SK-N-SH treated with all-trans-retinoic acid at 6 μM for 48 hours (cell line): ENCODE results near the gene KIAA0825.

Experiments
- ATAC-seq: fragments of 200-7000 bp; cut with Tn5 transposase; 3 replicates; pipeline ENCODE4 v1.9.1; 2020; ENCODE audit warnings: mild to moderate bottlenecking, moderate library complexity
- ARNTL ChIP-seq: fragments of 450-650 bp; formaldehyde crosslinking; IDR thresholded peaks from 2 replicates; pipeline ENCODE4 v1.5.0; 2020; ENCODE audit warnings: low read depth, mild to moderate bottlenecking, moderate library complexity, borderline replicate concordance
- BACH2 ChIP-seq: fragments of 250-450 bp; sonication (Bioruptor Pico); IDR thresholded peaks from 2 replicates; pipeline ENCODE4 v1.9.0; 2021; ENCODE audit warnings: mild to moderate bottlenecking, borderline replicate concordance
- CREB5 ChIP-seq: fragments of 250-450 bp; sonication (Bioruptor Pico); IDR thresholded peaks from 2 replicates; pipeline ENCODE4 v1.5.1; 2020; ENCODE audit warnings: low read depth, mild to moderate bottlenecking, moderate library complexity
- CSDC2 ChIP-seq: fragments of 250-450 bp; sonication (Bioruptor Pico); IDR thresholded peaks from 2 replicates; pipeline ENCODE4 v1.5.0; 2020; ENCODE audit warnings: mild to moderate bottlenecking, moderate library complexity
- CSRNP3 ChIP-seq: fragments of 250-450 bp; sonication (Bioruptor Pico); IDR thresholded peaks from 2 replicates; pipeline ENCODE4 v1.5.1; 2021; ENCODE audit warnings: mild to moderate bottlenecking, moderate library complexity
- ESRRG ChIP-seq: fragments of 250-450 bp; sonication (Bioruptor Pico); IDR thresholded peaks from 2 replicates; pipeline ENCODE4 v1.6.1; 2021; ENCODE audit warnings: mild to moderate bottlenecking
- GLIS3 ChIP-seq: fragments of 250-450 bp; sonication (Bioruptor Pico); IDR thresholded peaks from 2 replicates; pipeline ENCODE4 v1.5.0; 2020; ENCODE audit warnings: mild to moderate bottlenecking, moderate library complexity
- ISL1 ChIP-seq: fragments of 250-450 bp; sonication (Bioruptor Pico); IDR thresholded peaks from 2 replicates; pipeline ENCODE4 v2.1.2; 2022; ENCODE audit warnings: mild to moderate bottlenecking, moderate library complexity
- OSR1 ChIP-seq: fragments of 250-450 bp; sonication (Bioruptor Pico); IDR thresholded peaks from 2 replicates; pipeline ENCODE4 v1.8.0; 2022; ENCODE audit warnings: moderate library complexity, mild to moderate bottlenecking, inconsistent platforms
- PATZ1 ChIP-seq: fragments of 250-450 bp; sonication (Bioruptor Pico); IDR thresholded peaks from 2 replicates; pipeline ENCODE4 v1.8.0; 2020; ENCODE audit warnings: mild to moderate bottlenecking, moderate library complexity, borderline replicate concordance
- POU6F1 ChIP-seq: fragments of 250-450 bp; sonication (Bioruptor Pico); IDR thresholded peaks from 2 replicates; pipeline ENCODE4 v1.8.0; 2021; ENCODE audit warnings: low read depth, mild to moderate bottlenecking, moderate library complexity, borderline replicate concordance
- PPARA ChIP-seq: fragments of 250-450 bp; sonication (Bioruptor Pico); IDR thresholded peaks from 2 replicates; pipeline ENCODE4 v1.5.0; 2020; ENCODE audit warnings: mild to moderate bottlenecking, borderline replicate concordance
- SNAI2 ChIP-seq: fragments of 250-450 bp; sonication (Bioruptor Pico); IDR thresholded peaks from 2 replicates; pipeline ENCODE4 v1.5.0; 2020; ENCODE audit warnings: mild to moderate bottlenecking, moderate library complexity
- TCF4 ChIP-seq: fragments of 250-450 bp; sonication (Bioruptor Pico); IDR thresholded peaks from 2 replicates; pipeline ENCODE4 v1.8.0; 2021; ENCODE audit warnings: mild to moderate bottlenecking, moderate library complexity, borderline replicate concordance
- TOX ChIP-seq: fragments of 250-450 bp; sonication (Bioruptor Pico); IDR thresholded peaks from 2 replicates; pipeline ENCODE4 v1.8.0; 2021; ENCODE audit warnings: mild to moderate bottlenecking, moderate library complexity, borderline replicate concordance
- ZC3H10 ChIP-seq: fragments of 250-450 bp; sonication (Bioruptor Pico); IDR thresholded peaks from 2 replicates; pipeline ENCODE4 v1.5.1; 2021; ENCODE audit warnings: mild to moderate bottlenecking, moderate library complexity
- ZFP3 ChIP-seq: fragments of 250-450 bp; sonication (Bioruptor Pico); IDR thresholded peaks from 2 replicates; pipeline ENCODE4 v1.5.0; 2020; ENCODE audit warnings: mild to moderate bottlenecking, moderate library complexity
- ZFP30 ChIP-seq: fragments of 450-650 bp; formaldehyde crosslinking; IDR thresholded peaks from 2 replicates; pipeline ENCODE4 v1.5.0; 2022; ENCODE audit warnings: mild to moderate bottlenecking, moderate library complexity
- ZNF565 ChIP-seq: fragments of 450-650 bp; formaldehyde crosslinking; conservative IDR thresholded peaks from 2 replicates; pipeline ENCODE4 v1.5.0; 2020; ENCODE audit warnings: low read depth, mild to moderate bottlenecking, moderate library complexity
- ZNF8 ChIP-seq: fragments of 450-650 bp; formaldehyde crosslinking; IDR thresholded peaks from 2 replicates; pipeline ENCODE4 v1.5.0; 2020; ENCODE audit warnings: mild to moderate bottlenecking, moderate library complexity

The KIAA0825 gene

GRCh38 chr5:94442076-94442475, 176.3 kb downstream of the KIAA0825 start:
- no peak for ATAC-seq
- TF ChIP-seq CSDC2 (CRISPR knock-in tag): no peak
- no peak for TF ChIP-seq ZC3H10 (CRISPR knock-in tag)
- TF ChIP-seq, all 23 proteins: peak for 0

GRCh38 chr5:94440015-94440414, 178.4 kb downstream of the KIAA0825 start:
- no peak for ATAC-seq
- no peak for TF ChIP-seq GLIS3
- peak; percentile 73 for TF ChIP-seq ISL1 (CRISPR knock-in tag)
- TF ChIP-seq ZFP3 (CRISPR knock-in tag): no peak
- TF ChIP-seq TCF4 (CRISPR knock-in tag): peak; percentile 51; the same call in 1 of the 2 replicates
- TF ChIP-seq OSR1: no peak
- TF ChIP-seq CREB5 (CRISPR knock-in tag): no peak
- 0 out of 2 replicates have a peak, but pooled peaks have one; percentile 29 for TF ChIP-seq BACH2 (CRISPR knock-in tag)
- no peak for TF ChIP-seq POU6F1 (CRISPR knock-in tag)
- no peak for TF ChIP-seq CSDC2 (CRISPR knock-in tag)

GRCh38 chr5:94433397-94434163, 184.8 kb downstream of the KIAA0825 start:
- ATAC-seq: no peak
- no peak for TF ChIP-seq ZNF8 (CRISPR knock-in tag)

- ATAC-seq: no peak
Observed at GRCh38 chr5:94432499-94432898, 185.9 kb downstream of the KIAA0825 start.

GRCh38 chr5:94431696-94432095, 186.7 kb downstream of the KIAA0825 start:
- no peak for ATAC-seq
- TF ChIP-seq CSDC2 (CRISPR knock-in tag): no peak
- TF ChIP-seq ZFP3 (CRISPR knock-in tag): no peak
- TF ChIP-seq ISL1 (CRISPR knock-in tag): no peak
- TF ChIP-seq TCF4 (CRISPR knock-in tag): no peak
- TF ChIP-seq ESRRG (CRISPR knock-in tag): no peak
- TF ChIP-seq ARNTL: no peak
- no peak for TF ChIP-seq TOX (CRISPR knock-in tag)
- no peak for TF ChIP-seq ZFP30 (CRISPR knock-in tag)
- no peak for TF ChIP-seq SNAI2
- TF ChIP-seq CSRNP3 (CRISPR knock-in tag): no peak
- TF ChIP-seq ZNF565: no peak
- TF ChIP-seq PATZ1 (CRISPR knock-in tag): no peak
- TF ChIP-seq ZNF8 (CRISPR knock-in tag): no peak

More at GRCh38 chr5:94432499-94432898, 185.9 kb downstream of the KIAA0825 start:
- TF ChIP-seq ZNF565: no peak
- TF ChIP-seq POU6F1 (CRISPR knock-in tag): no peak
- TF ChIP-seq TOX (CRISPR knock-in tag): no peak
- no peak for TF ChIP-seq CSRNP3 (CRISPR knock-in tag)
- TF ChIP-seq ZC3H10 (CRISPR knock-in tag): no peak
- TF ChIP-seq PPARA (CRISPR knock-in tag): no peak
- no peak for TF ChIP-seq OSR1
